Body of pancreas (tissue), 4 donors: ENCODE measurements around the gene TCEA2. TPM values are rescaled to one million over a fixed set of nuclear protein-coding genes. Genes with fewer than 3 reads are reported as not detected.

Experiments
- ATAC-seq: fragments of 150-250 bp; one replicate; pipeline ENCODE4 v1.9.1; 2016
- DNase-seq, 4 donors: peaks; one replicate each; pipeline ENCODE4 v3.0.0-alpha.2; 2019
- H3K27ac ChIP-seq, 4 donors: fragments of 200-600 bp; sonication (generic); 1 replicate in 3 of 4; 2 replicates in 1 of 4; pipeline versions ENCODE4 v1.5.1 to v1.6.1; 2016 to 2019; ENCODE audit warnings: mild to moderate bottlenecking in 1 of 4, mixed read lengths in 1 of 4, moderate library complexity in 1 of 4
- H3K27me3 ChIP-seq, 2 donors: fragments of 200-600 bp; sonication (generic); one replicate each; pipeline ENCODE4 v1.6.0; 2016; ENCODE audit warnings: mild to moderate bottlenecking in 1 of 2
- H3K36me3 ChIP-seq, 2 donors: fragments of 200-600 bp; sonication (generic); replicated peaks in 1 of 2; 2 replicates each; pipeline ENCODE4 v1.5.1; 2016; ENCODE audit warnings: low read depth in 2 of 2; ENCODE audit not compliant: insufficient read depth in 1 of 2
- H3K4me1 ChIP-seq: fragments of 200-600 bp; sonication (generic); one replicate; pipeline ENCODE4 v1.6.0; 2016
- H3K4me3 ChIP-seq, 2 donors: fragments of 200-600 bp; sonication (generic); 1 replicate in 1 of 2; 2 replicates in 1 of 2; pipeline ENCODE4 v1.5.1; 2016 to 2019
- H3K9me3 ChIP-seq, 3 donors: fragments of 200-600 bp; sonication (generic); 1 replicate in 2 of 3; 2 replicates in 1 of 3; pipeline ENCODE4 v1.5.1; 2016
- CTCF ChIP-seq, 7 experiments: fragments of 450-650 bp in 4 of 7; fragments of 200-600 bp in 3 of 7; sonication (generic) in 3 of 7; IDR thresholded peaks; one replicate each; pipeline ENCODE4 v1.5.1; 2016 to 2019; ENCODE audit warnings: antibody characterized with exemption in 7 of 7
- POLR2A ChIP-seq, 3 donors: fragments of 450-650 bp; IDR thresholded peaks; one replicate each; pipeline ENCODE4 v1.6.1; 2016; ENCODE audit warnings: antibody characterized with exemption in 3 of 3, mild to moderate bottlenecking in 2 of 3
- WGBS, 2 donors: methylation state at CpG; one replicate each; pipeline ENCODE4 v1.1.5; 2017; 5-methylcytosine and 5-hydroxymethylcytosine counted together
- intact Hi-C: fragments of 100-400 bp; cut with DNase I; formaldehyde crosslinking; loops from one replicate; pipeline ENCODE4 v1.15.1; 2023
- total RNA-seq, 2 donors: library from RNA; depleted of rRNA; stranded (reverse); fragments of >200 nt; gene quantifications; one replicate each; pipeline ENCODE4 v1.1.0, GENCODE V29; 2016

TCEA2 gene
- 10 to 100 TPM; 16.6 to 17.5 TPM for total RNA-seq

GRCh38 chr20:64062596-64063388 lies at the start of gene TCEA2:
Gene TCEA2, plus strand, starts transcription at chr20:64063198. Its CDS starts 115 bp downstream, at chr20:64063313.
- intact Hi-C loops = no loop called here
- no peaks in the 10 kb centered on the region for H3K36me3 ChIP-seq
- H3K4me1 ChIP-seq = peaks cover 33% of the 10 kb centered on the region
- WGBS, 2 donors = 1 to 5% methylated on average over 40 to 62 of the region's 85 CpGs
- peak within 1 kb of the TSS; percentile 26 to 87 (median 75) for H3K27ac ChIP-seq
- DNase-seq (peak; percentile 97), ATAC-seq (peak; percentile 99)
- H3K9me3 ChIP-seq = no peaks in the 10 kb centered on the region
- TF ChIP-seq CTCF (IDR thresholded peaks at IDR 0.05) (peak in 1 of 7 experiments; percentile 1), POLR2A (IDR thresholded peaks at IDR 0.05) (peak; percentile 81 to 94 (median 93))
- peak within 1 kb of the TSS; percentile 70 to 81 for H3K4me3 ChIP-seq
- no peaks in the 10 kb centered on the region for H3K27me3 ChIP-seq

- peaks cover 8 to 48% of the 10 kb centered on the region in 2 donors for H3K36me3 ChIP-seq
- H3K27ac ChIP-seq = no peak overlapping the region
- DNase-seq (no peak), ATAC-seq (no peak)
- H3K9me3 ChIP-seq = no peaks in the 10 kb centered on the region
- no peak for TF ChIP-seq CTCF (IDR thresholded peaks at IDR 0.05)
- TF ChIP-seq POLR2A (IDR thresholded peaks at IDR 0.05) = no peak
- intact Hi-C loops = no loop called here
- no peaks in the 10 kb centered on the region for H3K4me1 ChIP-seq
- 81 to 89% methylated on average over 2 of the region's 2 CpGs for WGBS, 2 donors
- H3K4me3 ChIP-seq = no peak overlapping the region
- no peaks in the 10 kb centered on the region for H3K27me3 ChIP-seq
Measured at GRCh38 chr20:64015635-64016034, 47.4 kb upstream of the TCEA2 start.

GRCh38 chr20:64021124-64021975 lies 41.6 kb upstream of the TCEA2 start:
- TF ChIP-seq CTCF (IDR thresholded peaks at IDR 0.05) = no peak
- no peak for TF ChIP-seq POLR2A (IDR thresholded peaks at IDR 0.05)
- H3K36me3 ChIP-seq = peaks cover 0 to 46% of the 10 kb centered on the region in 2 donors

GRCh38 chr20:64022671-64023360 lies 40.2 kb upstream of the TCEA2 start:
- DNase-seq (no peak), ATAC-seq (no peak)
- H3K4me1 ChIP-seq = peaks cover 23% of the 10 kb centered on the region
- H3K36me3 ChIP-seq = peaks cover 10 to 49% of the 10 kb centered on the region in 2 donors
- intact Hi-C loops = no loop called here
- TF ChIP-seq POLR2A (IDR thresholded peaks at IDR 0.05) (no peak), CTCF (IDR thresholded peaks at IDR 0.05) (no peak)
- no peaks in the 10 kb centered on the region for H3K27me3 ChIP-seq
- 92 to 96% methylated on average over 14 to 17 of the region's 17 CpGs for WGBS, 2 donors
- no peak overlapping the region for H3K4me3 ChIP-seq
- H3K9me3 ChIP-seq = no peaks in the 10 kb centered on the region
- no peak overlapping the region for H3K27ac ChIP-seq

More at GRCh38 chr20:64021124-64021975, 41.6 kb upstream of the TCEA2 start:
- Histone ChIP-seq H3K27me3 (no peaks in the 10 kb centered on the region), H3K4me1 (peaks cover 23% of the 10 kb centered on the region), H3K27ac (no peak overlapping the region), H3K4me3 (no peak overlapping the region), H3K9me3 (no peaks in the 10 kb centered on the region)
- WGBS, 2 donors = 89 to 91% methylated on average over 32 to 36 of the region's 36 CpGs
- DNase-seq = no peak
- ATAC-seq = no peak
- intact Hi-C loops = no loop called here
